EL (cell line): ENCODE data around the gene CARMIL3.

ENCODE experiments used
- DNase-seq: peaks from one replicate; pipeline ENCODE4 v3.0.0-alpha.2; 2016

The CARMIL3 gene

DNA sequence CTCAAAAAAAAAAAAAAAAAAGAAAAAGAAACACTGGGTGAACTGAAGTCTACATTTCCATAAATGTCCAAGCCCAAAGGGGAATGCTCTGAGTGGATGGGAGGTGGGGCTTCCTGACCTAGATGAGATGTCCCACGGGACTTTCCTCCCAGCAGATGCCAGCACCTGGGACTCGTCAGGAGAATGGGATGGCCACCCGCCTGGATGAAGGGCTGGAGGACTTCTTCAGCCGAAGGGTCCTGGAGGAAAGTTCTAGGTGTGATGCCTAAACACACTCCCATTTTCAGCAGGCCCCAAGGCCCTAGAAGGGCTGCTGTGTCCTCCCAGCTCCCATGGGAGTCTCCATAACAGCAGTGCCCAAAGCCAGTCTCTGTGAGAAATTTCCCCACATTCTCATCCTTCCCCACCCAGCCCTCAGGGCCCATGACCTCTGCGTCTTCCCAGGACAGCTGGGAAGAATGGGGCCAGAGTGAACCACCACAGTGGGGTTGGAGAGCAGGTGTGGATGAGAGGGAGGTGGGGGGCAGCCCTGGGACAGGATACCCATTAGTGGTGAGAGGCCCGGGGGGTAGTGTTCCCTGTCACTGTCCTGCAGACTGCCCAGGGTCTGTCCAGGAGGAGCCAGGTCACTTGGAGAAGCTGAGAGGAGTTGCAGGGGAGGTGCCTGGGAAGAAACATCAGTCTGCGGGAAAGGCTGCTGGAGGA lies 12.4 kb downstream of the CARMIL3 start:
- no peak for DNase-seq

DNA sequence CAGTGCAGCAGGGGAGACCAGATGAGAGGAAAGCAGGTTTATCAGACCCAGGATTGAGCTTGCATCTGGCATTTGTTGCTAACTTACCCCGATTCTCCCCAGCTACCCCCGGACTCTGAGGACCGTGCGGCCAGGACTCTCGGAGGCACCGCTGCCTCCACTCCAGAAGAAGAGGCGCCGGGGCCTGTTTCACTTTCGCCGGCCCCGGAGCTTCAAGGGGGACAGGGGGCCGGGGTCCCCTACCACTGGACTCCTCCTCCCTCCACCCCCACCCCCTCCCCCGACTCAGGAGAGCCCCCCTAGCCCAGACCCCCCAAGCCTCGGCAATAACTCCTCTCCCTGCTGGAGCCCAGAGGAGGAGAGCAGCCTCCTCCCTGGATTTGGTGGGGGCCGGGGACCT lies 13.0 kb downstream of the CARMIL3 start:
- no peak for DNase-seq

DNA sequence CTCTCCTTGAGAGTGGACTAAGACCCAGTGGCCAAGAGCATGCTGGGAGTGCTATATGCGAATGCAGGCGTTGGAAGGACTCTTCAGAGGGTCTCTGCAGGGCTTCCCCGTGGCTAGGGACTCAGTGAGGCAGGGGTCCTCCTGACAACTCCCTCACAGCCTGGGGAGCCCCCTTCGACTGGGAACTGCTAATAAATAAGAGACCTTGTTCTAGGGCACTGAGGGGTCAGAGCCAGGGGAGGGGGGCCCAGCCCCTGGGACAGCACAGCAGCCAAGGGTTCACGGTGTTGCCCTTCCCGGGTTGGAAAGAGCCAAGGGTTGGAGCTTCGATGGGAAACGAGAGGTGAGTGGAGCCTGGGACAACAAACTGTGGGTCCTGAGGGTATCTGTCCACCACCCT lies 13.6 kb downstream of the CARMIL3 start:
- no peak for DNase-seq

GRCh38 chr14:24066496-24067132 lies 14.8 kb downstream of the CARMIL3 start:
- no peak for DNase-seq

- DNase-seq = no peak
Observed at GRCh38 chr14:24067133-24068082, 15.6 kb downstream of the CARMIL3 start.

DNA sequence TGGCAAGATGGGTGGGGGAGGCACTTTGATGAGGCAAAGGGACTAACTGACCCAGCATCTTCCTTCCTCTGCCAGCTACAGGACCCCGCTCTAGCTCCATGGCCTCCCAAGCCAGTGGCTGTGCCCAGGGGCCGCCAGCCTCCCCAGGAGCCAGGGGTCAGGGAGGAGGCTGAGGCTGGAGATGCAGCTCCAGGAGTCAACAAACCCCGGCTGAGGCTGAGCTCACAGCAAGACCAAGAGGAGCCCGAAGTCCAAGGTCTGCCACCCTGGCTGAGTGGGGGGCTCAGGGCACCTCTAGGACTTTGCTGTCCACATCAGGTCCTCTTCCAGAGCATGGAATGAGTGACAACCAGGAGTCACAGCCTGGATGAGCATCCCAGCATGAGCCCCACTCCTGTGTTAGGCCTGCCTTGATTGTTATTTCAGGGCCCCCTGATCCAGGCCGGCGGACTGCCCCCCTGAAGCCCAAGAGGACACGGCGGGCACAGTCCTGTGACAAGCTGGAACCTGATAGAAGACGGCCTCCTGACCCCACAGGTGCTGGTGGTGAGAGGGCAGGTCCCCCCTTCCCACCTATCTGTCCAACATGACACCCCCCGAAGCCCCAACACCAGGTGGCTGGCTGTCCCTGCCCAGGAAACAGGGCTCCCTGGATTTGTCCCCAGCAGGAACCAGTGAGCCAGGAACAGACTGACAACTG lies 17.1 kb downstream of the CARMIL3 start:
- no peak for DNase-seq

GRCh38 chr14:24069411-24069735 lies 17.6 kb downstream of the CARMIL3 start:
- DNase-seq = no peak

- no peak for DNase-seq
Observed at GRCh38 chr14:24070285-24071143, 18.7 kb downstream of the CARMIL3 start.

DNA sequence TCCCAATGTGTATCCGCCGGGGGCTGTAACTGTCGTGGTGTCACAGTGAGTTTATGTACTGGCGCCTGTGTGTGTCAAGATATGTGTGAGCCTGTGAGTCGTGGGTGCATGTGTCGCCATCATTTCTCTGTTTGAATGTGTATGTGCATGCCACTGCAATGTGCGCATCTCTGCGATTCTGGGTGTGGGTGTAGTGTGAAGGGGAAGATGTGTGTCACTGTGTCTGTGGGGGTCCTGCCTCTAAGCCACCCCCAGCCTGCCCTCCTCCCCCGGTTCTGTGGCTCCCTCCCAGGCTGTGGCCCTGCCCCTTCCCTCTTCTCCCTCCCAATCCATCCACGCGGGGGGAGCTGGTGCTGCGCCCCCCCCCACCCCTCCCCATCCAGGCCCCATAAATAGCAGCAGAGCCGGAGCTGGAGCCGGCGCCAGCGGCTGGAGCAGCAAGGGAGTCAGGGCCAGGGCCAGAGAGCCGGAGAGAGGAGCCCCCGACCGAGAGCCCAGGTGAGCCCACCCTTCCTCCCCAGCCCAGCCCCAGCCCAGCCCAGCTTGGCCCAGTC lies 19.4 kb downstream of the CARMIL3 start, which contains the start of gene CPNE6:
TSS of gene CPNE6 (plus strand) at position 419 of the 554 bp plus-strand sequence. CDS start 1,375 bp downstream, outside the sequence.
- DNase-seq = no peak

DNA sequence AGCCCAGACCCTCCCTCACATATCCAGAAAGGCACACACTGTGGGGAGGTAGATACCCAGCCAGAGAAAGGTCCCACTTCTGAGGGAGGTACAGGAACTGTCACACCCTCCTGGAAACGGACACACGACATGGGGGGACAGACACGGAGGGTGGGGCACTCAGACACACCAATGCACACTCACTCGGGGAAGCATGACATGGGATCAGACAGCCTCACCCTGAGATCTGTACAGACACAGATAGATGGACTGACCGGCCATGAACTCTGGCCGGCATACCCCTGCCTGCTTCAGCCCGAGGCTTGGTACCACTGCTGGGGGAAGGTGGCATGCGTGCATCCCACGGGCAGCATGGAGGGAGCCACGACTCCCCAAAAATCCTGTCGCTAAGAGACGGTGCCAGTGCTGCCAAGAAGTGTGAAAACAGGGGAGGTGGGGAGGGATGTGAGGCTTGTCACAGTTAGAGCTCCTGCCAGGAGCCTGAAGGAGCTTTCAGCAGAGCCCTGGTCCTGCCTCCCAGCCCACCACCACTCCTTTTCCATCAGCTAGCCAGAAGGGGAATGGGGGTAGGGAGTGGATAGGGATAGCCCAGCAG lies 20.1 kb downstream of the CARMIL3 start:
- no peak for DNase-seq

- DNase-seq = no peak
Observed at GRCh38 chr14:24072436-24072835, 20.6 kb downstream of the CARMIL3 start.

- DNase-seq = no peak
Observed at GRCh38 chr14:24072881-24073877, 21.4 kb downstream of the CARMIL3 start.

DNA sequence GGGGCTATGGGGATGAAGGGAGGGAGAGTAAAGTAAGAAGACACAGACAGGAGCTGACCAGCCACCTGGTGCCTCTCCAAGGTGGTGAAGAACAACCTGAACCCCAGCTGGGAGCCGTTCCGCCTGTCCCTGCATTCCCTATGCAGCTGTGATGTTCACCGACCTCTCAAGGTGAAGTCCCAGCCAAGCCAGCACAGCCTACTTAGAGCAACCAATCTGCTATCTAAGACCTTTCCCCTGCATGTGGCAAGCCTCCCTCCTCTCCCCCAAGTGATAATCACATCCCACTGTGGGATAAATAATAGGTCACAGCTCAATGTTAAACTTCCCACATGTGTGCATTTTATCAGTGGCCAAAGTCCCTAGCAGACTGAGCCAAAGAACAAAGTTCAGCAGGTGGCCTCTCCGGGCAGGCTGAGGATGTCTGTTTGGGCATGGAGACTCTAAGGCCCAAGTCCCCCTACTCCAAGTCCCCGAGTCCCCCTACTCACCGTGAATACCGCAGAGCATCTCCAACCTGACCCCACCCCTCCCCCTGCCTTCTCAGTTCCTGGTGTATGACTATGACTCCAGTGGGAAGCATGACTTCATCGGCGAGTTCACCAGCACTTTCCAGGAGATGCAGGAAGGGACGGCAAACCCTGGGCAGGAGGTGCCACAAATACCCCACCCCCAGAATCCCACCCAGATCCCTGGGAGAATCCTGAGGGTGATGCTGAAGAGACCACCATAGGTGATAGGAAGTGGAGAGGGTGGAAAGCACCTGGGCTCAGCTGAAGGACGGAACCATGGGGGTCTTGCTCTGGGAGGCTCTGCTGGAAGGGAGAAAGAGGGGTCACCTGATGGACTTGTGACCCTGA lies 23.0 kb downstream of the CARMIL3 start:
- no peak for DNase-seq

GRCh38 chr14:24075485-24076301 lies 23.9 kb downstream of the CARMIL3 start:
- DNase-seq = no peak

DNA sequence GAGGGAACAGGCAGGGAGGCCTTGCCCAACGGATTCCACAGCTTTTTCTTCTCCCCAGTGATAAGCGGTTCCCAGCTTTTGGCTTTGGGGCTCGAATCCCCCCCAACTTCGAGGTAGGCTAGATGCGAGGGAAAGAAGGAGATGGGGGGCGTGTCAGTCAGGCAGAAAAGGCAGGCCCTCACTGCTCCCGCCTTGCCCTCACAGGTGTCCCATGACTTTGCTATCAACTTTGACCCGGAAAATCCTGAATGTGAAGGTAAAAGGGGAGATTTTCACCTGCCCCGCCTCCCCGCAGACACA lies 24.4 kb downstream of the CARMIL3 start:
- DNase-seq = no peak

DNA sequence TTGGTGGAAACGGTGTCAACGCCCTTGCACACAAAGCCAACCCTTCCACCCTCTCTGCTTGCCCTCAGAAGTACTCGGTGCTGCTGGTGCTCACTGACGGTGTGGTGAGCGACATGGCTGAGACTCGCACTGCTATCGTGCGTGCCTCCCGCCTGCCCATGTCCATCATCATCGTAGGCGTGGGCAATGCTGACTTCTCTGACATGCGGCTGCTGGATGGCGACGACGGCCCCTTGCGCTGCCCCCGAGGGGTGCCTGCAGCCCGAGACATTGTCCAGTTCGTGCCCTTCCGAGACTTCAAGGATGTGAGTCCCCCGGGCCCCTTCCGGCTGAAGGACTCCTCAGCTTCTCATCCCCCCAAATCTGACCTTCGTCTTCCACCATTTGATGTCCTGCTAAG lies 25.3 kb downstream of the CARMIL3 start:
- no peak for DNase-seq

GRCh38 chr14:24078146-24078545 lies 26.3 kb downstream of the CARMIL3 start:
- DNase-seq = no peak

DNA sequence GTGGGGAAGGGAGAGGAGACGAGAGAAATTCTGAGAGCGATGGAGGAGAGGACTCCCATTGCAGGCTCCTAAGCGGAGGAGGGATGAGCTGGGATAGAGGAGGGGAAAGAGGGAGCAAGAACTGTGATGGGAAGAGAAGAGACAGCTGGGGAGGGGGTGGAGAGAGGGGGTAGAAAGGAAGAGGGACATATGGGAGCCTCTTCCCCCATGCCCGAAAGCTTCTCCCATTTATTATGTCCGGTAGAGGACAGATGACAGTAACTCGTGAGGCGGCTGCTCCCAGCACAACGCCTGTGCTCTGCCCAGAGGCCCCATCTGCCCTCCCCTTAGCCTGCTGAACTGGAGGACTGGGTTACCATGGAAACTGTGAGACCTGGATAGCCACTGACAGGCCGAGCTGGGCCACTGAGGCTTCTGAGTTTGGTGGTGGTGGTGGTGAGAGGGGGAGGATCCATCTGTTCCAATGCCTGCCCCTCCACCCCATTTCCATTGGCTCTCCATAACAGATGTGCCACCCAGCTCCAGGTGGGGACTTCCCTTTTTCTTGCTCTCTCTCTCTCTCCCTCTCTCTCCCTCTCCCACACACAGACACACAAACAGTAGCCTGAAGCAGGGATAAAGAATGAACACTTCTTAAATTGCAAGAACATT lies 27.8 kb downstream of the CARMIL3 start:
- DNase-seq = no peak
